HG03432 (cell line): ENCODE measurements around the gene PLEKHG4B.
"Not testable (repeated sequence)": the region's sequence is repeated elsewhere in the genome, so short reads cannot be mapped to it uniquely, and the experiment has no call there.

Source experiments
- ATAC-seq: cut with Tn5 transposase; IDR thresholded peaks from one replicate; pipeline ENCODE4 v1.9.1; 2021; ENCODE audit warnings: mild to moderate bottlenecking, moderate library complexity; ENCODE audit not compliant: unreplicated experiment

PLEKHG4B gene

DNA sequence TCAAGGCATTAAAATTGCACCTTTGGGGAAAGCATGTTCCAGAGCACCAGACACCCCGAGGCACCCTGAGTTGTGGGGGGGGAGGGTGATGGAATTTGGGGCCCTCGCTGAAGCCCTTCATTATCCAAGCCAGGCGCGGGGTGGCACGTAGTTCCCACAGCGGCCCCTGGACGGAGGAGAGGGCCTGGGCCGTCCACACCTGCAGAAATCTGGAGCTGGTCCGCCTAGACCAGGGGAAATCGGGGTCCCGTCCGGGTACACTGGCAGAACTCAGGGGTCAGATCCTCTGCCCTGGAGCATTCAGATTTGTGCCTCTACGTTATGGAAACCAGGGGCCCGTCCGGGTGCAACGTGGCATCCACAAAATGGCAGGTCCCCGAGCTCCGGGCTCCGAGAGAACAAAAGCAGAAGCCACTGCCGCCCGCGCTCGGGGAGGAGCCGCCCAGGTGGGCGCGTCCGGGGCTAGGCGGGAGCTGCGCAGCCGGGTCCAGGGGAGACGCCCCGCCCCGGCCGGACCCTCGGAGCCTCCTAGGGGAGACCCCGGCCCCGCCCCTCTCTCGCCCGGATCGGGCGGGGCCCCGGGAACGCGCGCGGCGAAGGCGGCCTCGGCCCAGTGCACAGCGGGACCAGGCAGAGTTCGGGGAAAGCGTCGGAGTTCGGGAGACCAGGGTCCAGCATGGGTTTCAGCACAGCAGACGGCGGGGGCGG, at the start of gene PLEKHG4B:
Gene PLEKHG4B (plus strand): TSS at position 613 of the 708 bp plus-strand sequence. CDS start 64 bp downstream, at position 677.
- ATAC-seq: no peak

- no peak for ATAC-seq
Measured at GRCh38 chr5:42250-42649, 49.7 kb upstream of the PLEKHG4B start.

DNA sequence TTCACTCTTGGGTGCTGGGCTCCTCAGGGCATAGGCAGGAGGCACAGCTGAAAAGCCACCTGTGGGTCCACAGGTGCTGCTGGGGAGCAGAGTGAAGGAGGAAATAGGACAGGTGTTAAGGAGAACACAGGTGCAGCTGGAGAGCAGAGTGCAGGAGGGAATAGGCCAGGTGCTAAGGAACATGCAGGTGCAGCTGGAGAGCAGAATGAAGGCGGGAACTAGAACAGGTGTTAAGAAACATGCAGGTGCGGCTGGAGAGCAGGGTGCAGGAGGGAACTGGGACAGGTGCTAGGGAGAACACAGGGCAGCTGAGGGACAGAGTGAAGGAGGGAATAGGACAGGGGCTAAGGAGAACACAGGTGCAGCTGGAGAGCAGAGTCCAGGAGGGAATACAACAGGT, 43.8 kb upstream of the PLEKHG4B start:
- ATAC-seq: no peak

DNA sequence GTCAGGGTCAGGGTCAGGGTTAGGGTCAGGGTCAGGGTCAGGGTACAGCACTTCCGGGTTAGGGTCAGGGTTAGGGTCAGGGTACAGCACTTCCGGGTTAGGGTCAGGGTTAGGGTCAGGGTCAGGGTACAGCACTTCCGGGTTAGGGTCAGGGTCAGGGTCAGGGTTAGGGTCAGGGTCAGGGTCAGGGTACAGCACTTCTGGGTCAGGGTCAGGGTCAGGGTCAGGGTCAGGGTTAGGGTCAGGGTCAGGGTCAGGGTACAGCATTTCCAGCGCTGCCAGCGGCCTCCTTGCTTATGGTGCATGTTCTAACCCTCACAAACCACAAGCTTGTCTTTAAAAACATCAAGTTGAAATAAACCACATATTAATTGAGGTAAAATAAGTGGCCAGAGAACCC, 42.4 kb upstream of the PLEKHG4B start:
- ATAC-seq: not testable (repeated sequence)

DNA sequence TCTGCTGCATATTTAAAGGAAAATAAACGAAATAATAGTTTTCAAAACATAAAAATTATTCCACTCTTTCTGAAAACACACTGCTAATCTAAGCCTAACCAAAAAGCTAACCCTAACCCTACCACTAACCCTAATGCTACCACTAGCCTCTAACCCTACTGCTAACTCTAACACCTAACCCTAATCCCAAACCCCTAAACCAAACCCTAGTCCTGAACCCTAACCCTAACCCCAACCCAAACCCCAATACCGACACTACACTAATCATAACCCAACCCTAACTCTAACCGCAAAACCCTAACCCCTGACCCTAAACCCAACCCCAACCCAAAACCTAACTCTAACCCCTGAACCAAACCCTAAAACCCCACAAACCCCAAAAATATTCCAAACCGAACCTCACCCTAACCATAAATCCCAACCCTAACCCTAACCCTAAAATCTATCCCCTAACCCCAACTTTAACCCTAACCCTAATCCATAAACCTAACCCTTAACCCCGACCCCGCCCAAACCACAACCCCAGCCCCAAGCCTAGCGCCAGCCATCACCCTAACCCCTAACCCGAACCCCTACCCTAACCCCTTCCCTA, 41.9 kb upstream of the PLEKHG4B start:
- no peak for ATAC-seq

DNA sequence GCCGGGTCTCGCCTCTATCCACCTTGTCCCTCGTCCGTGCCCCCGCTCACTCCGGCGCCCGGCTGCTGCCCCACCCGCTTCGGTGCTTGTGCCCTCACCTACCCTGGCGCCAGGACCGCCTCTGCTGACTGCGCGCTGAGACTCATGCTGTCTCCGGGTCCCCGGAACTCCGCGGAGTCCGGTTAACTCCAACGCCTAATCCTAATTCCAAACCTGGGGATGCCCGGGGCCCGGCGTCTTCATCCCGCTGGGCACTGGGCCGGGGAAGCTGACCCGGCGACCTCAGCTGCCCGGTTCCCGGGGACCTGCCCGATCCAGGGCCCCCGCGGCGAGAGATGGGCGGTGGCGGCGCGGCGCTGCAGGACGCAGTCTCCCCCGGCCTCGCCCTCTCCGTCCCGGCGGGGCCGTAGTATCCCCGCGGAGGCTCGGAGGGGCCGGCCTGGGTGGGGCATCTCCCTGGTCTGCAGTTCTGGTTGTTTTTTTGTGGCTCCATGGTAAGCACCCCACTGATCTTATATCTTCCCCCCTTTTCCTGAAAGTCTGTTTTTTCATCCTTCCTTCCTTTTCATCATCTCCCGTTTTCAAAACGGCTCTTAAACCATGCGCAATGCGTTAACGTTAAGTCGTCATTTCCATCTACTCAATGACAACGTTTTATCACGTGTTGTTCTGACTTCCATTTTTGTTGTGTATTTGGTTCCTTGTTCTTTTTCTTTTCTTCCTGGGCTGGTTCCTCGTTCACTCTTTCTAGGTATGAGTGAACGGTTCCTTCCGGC, 41.1 kb upstream of the PLEKHG4B start:
- no peak for ATAC-seq

- ATAC-seq: no peak
Measured at GRCh38 chr5:51500-51823, 40.5 kb upstream of the PLEKHG4B start.

DNA sequence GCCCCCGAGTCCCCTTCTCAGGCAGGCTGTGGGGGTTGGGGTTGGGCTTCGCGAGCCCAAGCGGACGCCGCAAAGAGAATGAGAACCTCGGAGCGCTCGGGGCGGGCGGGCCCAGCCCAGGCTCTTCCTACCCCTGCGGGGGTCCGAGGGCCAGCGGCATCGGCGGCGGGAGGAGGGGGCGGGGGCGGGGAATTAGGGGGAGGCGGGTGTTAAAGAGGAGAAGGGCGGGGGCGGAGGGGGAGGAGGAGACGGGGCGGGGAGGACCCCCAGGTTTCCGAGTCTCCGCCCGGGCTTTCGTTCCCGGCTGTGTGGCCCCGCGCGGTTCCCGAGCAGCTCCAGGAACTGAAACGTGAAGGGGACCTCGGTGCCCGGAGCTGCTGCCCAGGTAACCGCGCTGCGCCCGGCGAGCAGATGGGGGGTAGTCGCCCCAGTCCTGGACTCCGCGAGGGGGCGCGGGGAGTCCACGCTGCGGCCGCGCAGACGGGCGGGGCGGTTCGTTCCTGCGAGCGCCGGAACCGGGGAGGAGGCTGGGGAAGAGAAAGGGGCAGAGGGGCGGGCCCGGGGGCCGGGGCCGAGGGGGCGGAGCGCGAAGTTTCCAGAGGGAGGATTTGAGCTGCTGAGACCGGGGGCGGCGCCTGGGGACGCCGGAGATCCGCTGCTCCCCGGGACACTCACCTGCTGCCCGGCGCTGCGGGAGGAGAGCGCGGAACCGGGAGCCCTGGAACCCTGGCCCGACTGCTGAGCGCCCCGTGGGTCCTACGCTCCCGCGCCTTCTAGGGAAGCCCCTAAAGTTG, 38.4 kb upstream of the PLEKHG4B start:
- ATAC-seq: no peak

DNA sequence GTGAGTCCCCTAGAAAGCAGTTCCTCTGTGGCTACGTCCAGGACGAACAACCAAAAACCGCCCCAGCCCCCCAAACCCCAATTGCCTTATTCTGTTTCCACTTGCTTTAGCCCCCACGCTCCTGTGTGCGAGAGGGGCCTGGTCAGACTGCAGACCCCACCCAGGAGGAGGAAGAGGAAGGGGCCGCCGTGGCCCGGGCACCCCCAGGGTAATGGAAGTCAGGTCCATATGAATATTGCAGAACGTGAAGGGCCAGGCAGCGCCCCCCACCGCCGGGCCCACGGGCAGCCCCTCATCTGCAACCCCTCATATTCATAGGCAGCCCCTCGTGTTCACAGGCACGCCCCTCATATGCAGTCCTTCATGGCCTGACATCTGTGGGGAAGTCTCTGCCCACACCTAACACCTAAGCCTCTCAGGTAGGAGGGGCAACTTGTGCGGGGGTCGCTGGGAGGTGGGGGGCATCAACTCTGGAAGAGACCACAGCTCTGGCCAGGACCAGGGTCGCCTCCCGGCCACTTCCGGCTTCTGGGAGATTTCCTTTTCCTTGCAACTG, 37.7 kb upstream of the PLEKHG4B start:
- no peak for ATAC-seq

DNA sequence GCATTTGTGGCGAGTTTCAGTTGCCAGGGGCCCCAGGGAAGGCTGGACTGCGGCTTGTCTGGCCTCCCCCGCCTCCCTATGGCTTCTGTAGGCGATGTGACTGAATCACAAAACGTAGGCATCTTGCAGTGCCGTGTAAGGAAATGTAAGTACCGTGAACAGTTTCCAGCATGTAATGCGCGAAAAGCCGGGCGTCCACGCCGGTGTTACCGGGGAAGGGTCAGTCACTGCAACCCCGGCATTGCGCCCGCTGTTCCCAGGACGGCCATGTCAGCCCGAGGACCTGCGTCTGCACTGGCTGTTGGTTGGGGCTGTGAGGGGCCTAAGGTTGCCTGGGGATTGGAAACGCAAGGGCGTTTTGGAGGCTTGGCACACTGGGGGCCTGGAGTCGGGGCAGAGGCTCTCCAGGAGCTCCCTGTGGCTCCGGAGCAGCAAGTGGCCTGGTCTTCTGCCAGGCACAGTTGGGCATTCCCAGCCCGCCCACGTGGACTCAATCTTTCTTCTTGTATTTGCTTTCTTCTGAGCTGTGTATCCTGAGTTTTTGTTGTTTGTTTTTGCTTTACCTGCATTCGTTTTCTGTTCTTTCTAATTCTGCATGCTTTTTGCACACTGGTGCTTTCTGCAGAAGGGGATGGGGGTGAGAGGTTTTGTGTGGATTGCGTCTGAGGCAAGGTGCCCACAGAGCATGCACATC, 36.9 kb upstream of the PLEKHG4B start:
- ATAC-seq: no peak

DNA sequence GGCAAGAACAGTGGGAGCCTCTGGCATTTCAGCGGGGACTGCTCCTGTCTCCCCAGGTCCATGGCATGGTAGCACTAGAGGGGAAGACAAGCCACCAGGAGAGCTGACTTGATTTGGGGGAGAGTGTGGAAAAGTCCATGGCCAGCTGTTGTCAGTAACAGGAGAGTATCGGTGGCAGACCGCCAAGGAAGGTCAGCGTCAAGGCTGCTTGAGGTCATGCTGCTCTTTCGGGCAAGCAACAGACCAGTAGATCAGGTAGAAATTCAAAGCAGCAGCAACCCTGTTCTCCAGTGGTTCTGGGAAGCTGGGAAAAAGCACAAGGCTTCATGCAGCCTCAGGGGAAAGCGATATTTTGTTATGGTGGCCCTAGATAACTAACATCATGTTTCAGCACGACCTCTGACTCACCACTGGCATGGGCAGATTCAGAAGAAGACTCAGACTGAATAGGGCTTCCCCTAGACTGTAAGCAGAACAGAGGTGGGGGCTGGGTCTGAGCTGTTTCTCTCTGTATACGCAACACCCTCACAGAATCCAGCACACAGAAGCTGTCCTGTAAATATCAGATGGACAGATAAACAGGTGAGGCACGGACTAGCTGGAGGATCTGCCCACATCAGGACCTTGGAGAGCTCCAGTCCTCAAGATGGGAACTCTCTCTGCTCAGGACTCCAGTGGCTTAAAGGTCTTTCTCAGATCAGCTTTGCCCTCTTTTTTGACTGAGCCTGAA, 35.2 kb upstream of the PLEKHG4B start:
- no peak for ATAC-seq

- ATAC-seq: not testable (repeated sequence)
Measured at GRCh38 chr5:60250-60649, 31.7 kb upstream of the PLEKHG4B start.

GRCh38 chr5:70440-70839, 21.5 kb upstream of the PLEKHG4B start:
- ATAC-seq: no peak

- ATAC-seq: not testable (repeated sequence)
Measured at GRCh38 chr5:72316-73180, 19.4 kb upstream of the PLEKHG4B start.

DNA sequence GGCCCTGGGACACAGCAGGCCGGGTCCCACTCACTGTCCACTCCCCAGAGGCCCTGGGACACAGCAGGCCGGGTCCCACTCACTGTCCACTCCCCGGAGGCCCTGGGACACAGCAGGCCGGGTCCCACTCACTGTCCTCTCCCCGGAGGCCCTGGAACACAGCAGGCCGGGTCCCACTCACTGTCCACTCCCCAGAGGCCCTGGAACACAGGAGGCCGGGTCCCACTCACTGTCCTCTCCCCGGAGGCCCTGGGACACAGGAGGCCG, 18.9 kb upstream of the PLEKHG4B start:
- ATAC-seq: not testable (repeated sequence)

- no peak for ATAC-seq
Measured at GRCh38 chr5:73768-74502, 18.0 kb upstream of the PLEKHG4B start.

DNA sequence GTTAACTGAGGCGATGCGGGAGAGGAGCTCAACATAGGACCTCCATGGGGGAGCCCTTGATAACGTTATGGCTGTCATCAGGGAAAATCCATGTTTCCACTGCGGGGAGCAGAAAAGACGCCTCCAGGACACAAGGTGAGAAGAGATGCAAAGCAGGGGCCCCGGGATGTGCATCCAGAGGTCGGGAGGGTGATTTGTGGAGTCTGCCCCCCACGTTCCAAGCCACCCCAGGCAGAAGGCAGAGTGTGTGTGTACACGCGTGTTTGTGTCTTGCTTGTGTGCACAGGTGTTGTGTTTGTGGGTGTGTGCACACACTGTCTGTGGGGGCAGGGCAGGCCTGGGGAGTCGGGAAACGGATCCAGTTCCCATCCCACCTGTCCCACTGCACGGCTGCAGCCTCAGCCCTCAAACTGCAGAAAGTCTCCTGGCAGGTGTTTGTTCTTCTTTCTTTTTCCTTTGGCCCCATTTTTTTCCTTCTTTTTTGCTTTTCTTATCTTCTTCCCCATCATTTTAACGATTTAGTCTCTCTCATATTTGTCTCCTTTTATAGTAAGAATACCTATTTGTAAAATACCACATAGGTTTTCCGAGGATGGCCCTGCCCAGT, 17.4 kb upstream of the PLEKHG4B start:
- ATAC-seq: no peak
